Measurements from ENCODE around the gene RCVRN.
A peak's percentile ranks its signal among the peaks of the same experiment; 100 is the strongest.

DNA sequence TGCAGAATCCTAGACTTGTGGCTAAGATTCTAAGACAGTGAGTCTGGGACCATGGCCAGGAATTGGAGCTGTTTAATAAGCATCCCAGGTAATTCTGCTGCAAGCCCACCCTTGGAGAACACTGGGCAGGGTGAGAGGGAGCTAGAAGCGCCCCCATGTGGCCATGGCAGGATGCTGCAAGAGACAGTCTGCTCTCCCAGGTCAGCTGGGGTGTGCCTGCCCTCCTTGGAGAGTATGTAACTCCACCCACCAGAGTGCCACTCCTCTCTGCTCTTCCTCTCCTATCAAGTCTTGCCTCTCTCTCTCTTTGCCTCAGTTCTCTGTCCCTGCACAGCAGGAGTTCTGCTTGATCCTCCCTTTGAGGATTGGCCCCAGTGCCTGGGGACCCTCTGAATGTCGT, 14.9 kb downstream of the RCVRN start:
- TF ChIP-seq, protein P1, sequence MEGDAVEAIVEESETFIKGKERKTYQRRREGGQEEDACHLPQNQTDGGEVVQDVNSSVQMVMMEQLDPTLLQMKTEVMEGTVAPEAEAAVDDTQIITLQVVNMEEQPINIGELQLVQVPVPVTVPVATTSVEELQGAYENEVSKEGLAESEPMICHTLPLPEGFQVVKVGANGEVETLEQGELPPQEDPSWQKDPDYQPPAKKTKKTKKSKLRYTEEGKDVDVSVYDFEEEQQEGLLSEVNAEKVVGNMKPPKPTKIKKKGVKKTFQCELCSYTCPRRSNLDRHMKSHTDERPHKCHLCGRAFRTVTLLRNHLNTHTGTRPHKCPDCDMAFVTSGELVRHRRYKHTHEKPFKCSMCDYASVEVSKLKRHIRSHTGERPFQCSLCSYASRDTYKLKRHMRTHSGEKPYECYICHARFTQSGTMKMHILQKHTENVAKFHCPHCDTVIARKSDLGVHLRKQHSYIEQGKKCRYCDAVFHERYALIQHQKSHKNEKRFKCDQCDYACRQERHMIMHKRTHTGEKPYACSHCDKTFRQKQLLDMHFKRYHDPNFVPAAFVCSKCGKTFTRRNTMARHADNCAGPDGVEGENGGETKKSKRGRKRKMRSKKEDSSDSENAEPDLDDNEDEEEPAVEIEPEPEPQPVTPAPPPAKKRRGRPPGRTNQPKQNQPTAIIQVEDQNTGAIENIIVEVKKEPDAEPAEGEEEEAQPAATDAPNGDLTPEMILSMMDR (IDR thresholded peaks at IDR 0.05) = peak; percentile 71
- TF ChIP-seq POLR2AphosphoS5 (IDR thresholded peaks at IDR 0.05; ENCODE audit: low read depth, low read length) (no peak), SIN3A (IDR thresholded peaks at IDR 0.05; ENCODE audit: borderline replicate concordance, insufficient read depth, low read depth, low read length) (no peak), TCF7L2 (IDR thresholded peaks at IDR 0.05; ENCODE audit: low read depth, low read length) (no peak)
- TF ChIP-seq, protein P2, sequence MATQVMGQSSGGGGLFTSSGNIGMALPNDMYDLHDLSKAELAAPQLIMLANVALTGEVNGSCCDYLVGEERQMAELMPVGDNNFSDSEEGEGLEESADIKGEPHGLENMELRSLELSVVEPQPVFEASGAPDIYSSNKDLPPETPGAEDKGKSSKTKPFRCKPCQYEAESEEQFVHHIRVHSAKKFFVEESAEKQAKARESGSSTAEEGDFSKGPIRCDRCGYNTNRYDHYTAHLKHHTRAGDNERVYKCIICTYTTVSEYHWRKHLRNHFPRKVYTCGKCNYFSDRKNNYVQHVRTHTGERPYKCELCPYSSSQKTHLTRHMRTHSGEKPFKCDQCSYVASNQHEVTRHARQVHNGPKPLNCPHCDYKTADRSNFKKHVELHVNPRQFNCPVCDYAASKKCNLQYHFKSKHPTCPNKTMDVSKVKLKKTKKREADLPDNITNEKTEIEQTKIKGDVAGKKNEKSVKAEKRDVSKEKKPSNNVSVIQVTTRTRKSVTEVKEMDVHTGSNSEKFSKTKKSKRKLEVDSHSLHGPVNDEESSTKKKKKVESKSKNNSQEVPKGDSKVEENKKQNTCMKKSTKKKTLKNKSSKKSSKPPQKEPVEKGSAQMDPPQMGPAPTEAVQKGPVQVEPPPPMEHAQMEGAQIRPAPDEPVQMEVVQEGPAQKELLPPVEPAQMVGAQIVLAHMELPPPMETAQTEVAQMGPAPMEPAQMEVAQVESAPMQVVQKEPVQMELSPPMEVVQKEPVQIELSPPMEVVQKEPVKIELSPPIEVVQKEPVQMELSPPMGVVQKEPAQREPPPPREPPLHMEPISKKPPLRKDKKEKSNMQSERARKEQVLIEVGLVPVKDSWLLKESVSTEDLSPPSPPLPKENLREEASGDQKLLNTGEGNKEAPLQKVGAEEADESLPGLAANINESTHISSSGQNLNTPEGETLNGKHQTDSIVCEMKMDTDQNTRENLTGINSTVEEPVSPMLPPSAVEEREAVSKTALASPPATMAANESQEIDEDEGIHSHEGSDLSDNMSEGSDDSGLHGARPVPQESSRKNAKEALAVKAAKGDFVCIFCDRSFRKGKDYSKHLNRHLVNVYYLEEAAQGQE (IDR thresholded peaks at IDR 0.05; ENCODE audit: insufficient read depth in 1 of 2, low read depth in 2 of 2, low read length in 1 of 2) = no peak

Measured in Panc1 (cell line).